Thyroid gland (tissue), 4 donors: Measurements from ENCODE around the gene RAP1GAP. TPM values are rescaled to one million over a fixed set of nuclear protein-coding genes. Genes with fewer than 3 reads are reported as not detected.

Experiments used
- DNase-seq, 2 donors: peaks; one replicate each; pipeline ENCODE4 v3.0.0-alpha.2; 2019
- H3K27ac ChIP-seq, 3 donors: fragments of 200-600 bp; sonication (generic); 1 replicate in 2 of 3; 2 replicates in 1 of 3; pipeline ENCODE4 v1.5.1; 2016 to 2019; ENCODE audit warnings: mild to moderate bottlenecking in 1 of 3, moderate library complexity in 1 of 3
- H3K27me3 ChIP-seq: fragments of 200-600 bp; sonication (generic); one replicate; pipeline ENCODE4 v1.5.1; 2019
- H3K36me3 ChIP-seq, 2 donors: fragments of 200-600 bp; sonication (generic); one replicate each; pipeline ENCODE4 v1.5.1; 2016 to 2019
- H3K4me1 ChIP-seq, 2 donors: fragments of 200-600 bp; sonication (generic); one replicate each; pipeline ENCODE4 v1.5.1; 2017 to 2019
- H3K4me3 ChIP-seq, 3 donors: fragments of 200-600 bp; sonication (generic); replicated peaks in 1 of 3; 1 replicate in 2 of 3; 2 replicates in 1 of 3; pipeline ENCODE4 v1.5.1; 2016; ENCODE audit warnings: mild to moderate bottlenecking in 1 of 3
- H3K9me3 ChIP-seq: fragments of 200-600 bp; sonication (generic); one replicate; pipeline ENCODE4 v1.5.1; 2017
- POLR2A ChIP-seq, 2 donors: fragments of 450-650 bp; IDR thresholded peaks; one replicate each; pipeline ENCODE4 v1.6.1; 2017; ENCODE audit warnings: antibody characterized with exemption in 2 of 2, mild to moderate bottlenecking in 2 of 2, moderate library complexity in 1 of 2
- WGBS, 2 donors: methylation state at CpG; one replicate each; pipeline ENCODE4 v1.1.5; 2017; 5-methylcytosine and 5-hydroxymethylcytosine counted together
- intact Hi-C: fragments of 100-400 bp; cut with DNase I; formaldehyde crosslinking; loops from one replicate; pipeline ENCODE4 v1.15.1; 2023
- total RNA-seq, 4 donors: library from RNA; depleted of rRNA; stranded (reverse); fragments of >200 nt; gene quantifications; one replicate each; pipeline ENCODE4 v1.2.3, GENCODE V29; 2016
- TF ChIP-seq, protein P1 (sequence below), 6 experiments: fragments of 200-600 bp in 3 of 6; fragments of 450-650 bp in 3 of 6; sonication (generic) in 3 of 6; IDR thresholded peaks; one replicate each; pipeline ENCODE4 v1.5.1; 2016 to 2019; ENCODE audit warnings: antibody characterized with exemption in 6 of 6, mild to moderate bottlenecking in 2 of 6, inconsistent platforms in 1 of 6, moderate library complexity in 1 of 6

The RAP1GAP gene
- total RNA-seq, 4 donors from 2014 or later = 256 to 588 (median 506) TPM

DNA sequence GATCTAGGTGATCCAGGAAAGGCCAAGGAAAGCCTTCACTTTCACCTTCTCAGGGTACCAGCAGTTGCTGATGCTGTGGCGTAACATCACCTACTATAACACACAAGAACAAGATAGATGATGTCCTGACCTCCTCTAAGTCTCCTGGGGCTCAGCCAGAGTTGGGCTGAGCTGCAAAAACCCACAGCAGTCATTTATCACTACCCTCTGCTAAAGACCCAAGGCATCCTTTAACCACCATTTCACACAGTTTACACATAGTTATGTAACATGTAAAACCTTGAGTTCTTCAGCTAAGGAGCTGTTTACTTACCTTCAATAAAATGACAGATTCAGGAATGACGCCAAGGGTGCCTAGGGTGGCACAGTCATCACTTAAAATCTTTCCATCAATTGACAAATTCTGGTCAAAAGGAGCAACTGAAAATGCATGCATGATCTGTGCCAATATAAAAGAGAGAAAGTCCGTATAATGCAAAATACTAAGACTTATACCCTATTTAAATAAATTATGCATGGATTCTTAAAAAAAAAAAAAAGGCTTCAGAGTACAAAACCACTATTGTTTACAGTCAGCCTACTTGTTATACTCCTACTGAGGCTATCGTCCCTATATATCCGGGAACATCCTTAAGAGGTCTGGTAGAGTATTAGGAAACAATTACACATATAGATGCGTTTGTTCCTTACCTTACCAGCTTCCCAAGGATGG, 20.7 kb upstream of the RAP1GAP start:
- intact Hi-C loops = no loop called here
- peaks cover 14 to 17% of the 10 kb centered on the region in 2 donors for H3K36me3 ChIP-seq
- peaks cover 0 to 20% of the 10 kb centered on the region in 2 donors for H3K4me1 ChIP-seq
- no peak overlapping the region for H3K4me3 ChIP-seq
- H3K27ac ChIP-seq = no peak overlapping the region
- no peaks in the 10 kb centered on the region for H3K9me3 ChIP-seq
- no peaks in the 10 kb centered on the region for H3K27me3 ChIP-seq
- no peak for TF ChIP-seq POLR2A (IDR thresholded peaks at IDR 0.05)
- TF ChIP-seq, protein P1, sequence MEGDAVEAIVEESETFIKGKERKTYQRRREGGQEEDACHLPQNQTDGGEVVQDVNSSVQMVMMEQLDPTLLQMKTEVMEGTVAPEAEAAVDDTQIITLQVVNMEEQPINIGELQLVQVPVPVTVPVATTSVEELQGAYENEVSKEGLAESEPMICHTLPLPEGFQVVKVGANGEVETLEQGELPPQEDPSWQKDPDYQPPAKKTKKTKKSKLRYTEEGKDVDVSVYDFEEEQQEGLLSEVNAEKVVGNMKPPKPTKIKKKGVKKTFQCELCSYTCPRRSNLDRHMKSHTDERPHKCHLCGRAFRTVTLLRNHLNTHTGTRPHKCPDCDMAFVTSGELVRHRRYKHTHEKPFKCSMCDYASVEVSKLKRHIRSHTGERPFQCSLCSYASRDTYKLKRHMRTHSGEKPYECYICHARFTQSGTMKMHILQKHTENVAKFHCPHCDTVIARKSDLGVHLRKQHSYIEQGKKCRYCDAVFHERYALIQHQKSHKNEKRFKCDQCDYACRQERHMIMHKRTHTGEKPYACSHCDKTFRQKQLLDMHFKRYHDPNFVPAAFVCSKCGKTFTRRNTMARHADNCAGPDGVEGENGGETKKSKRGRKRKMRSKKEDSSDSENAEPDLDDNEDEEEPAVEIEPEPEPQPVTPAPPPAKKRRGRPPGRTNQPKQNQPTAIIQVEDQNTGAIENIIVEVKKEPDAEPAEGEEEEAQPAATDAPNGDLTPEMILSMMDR (IDR thresholded peaks at IDR 0.05) = no peak
- no peak for DNase-seq
- WGBS, 2 donors = 95 to 97% methylated on average over 6 of the region's 6 CpGs

DNA sequence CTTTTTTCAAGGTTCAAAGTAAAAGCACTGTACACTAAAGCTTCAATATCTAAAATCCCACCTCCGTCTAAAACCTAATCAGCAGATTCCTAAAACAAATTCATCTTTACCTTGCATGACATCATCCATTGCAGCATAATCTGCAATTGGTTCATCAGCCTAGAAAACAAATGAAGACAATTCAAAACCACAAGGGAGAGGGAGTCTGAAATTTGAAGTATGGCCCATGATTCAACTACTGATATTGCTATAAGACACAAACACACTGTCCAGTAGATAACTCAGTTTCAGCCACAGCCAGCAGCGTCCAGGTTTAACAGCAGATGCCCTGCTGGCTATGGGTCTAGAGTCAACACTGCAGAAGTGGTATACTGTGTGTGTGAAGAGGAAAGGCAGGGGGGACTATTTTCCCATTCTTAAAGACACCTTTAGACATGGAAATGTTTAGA, 17.9 kb upstream of the RAP1GAP start:
- intact Hi-C loops = no loop called here
- H3K36me3 ChIP-seq = peaks cover 17 to 18% of the 10 kb centered on the region in 2 donors
- no peak for DNase-seq
- H3K27ac ChIP-seq = no peak overlapping the region
- no peaks in the 10 kb centered on the region for H3K27me3 ChIP-seq
- WGBS, 2 donors = 95 to 99% methylated on average over 2 of the region's 2 CpGs
- no peak overlapping the region for H3K4me3 ChIP-seq
- no peaks in the 10 kb centered on the region for H3K9me3 ChIP-seq
- TF ChIP-seq POLR2A (IDR thresholded peaks at IDR 0.05) = no peak
- TF ChIP-seq, protein P1 (IDR thresholded peaks at IDR 0.05) = no peak
- peaks cover 0 to 8% of the 10 kb centered on the region in 2 donors for H3K4me1 ChIP-seq

GRCh38 chr1:21685946-21686678, 17.0 kb upstream of the RAP1GAP start:
- Histone ChIP-seq H3K9me3 (no peaks in the 10 kb centered on the region), H3K27me3 (no peaks in the 10 kb centered on the region), H3K4me3 (no peak overlapping the region), H3K36me3 (peaks cover 17 to 18% of the 10 kb centered on the region in 2 donors), H3K4me1 (no peaks in the 10 kb centered on the region), H3K27ac (no peak overlapping the region)
- 95 to 97% methylated on average over 4 of the region's 4 CpGs for WGBS, 2 donors
- no peak for DNase-seq
- intact Hi-C loops = no loop called here
- no peak for TF ChIP-seq POLR2A (IDR thresholded peaks at IDR 0.05)
- TF ChIP-seq, protein P1 (IDR thresholded peaks at IDR 0.05) = no peak

- H3K36me3 ChIP-seq = peaks cover 3 to 11% of the 10 kb centered on the region in 2 donors
- peaks cover 8 to 10% of the 10 kb centered on the region in 2 donors for H3K4me1 ChIP-seq
- no peaks in the 10 kb centered on the region for H3K9me3 ChIP-seq
- H3K27me3 ChIP-seq = no peaks in the 10 kb centered on the region
- no peak for DNase-seq
- 88% methylated on average over 9 of the region's 9 CpGs for WGBS, 2 donors
- TF ChIP-seq, protein P1 (IDR thresholded peaks at IDR 0.05) = no peak
- TF ChIP-seq POLR2A (IDR thresholded peaks at IDR 0.05) = no peak
- no peak overlapping the region for H3K4me3 ChIP-seq
- H3K27ac ChIP-seq = no peak overlapping the region
- intact Hi-C loops = no loop called here
These were observed 12.3 kb upstream of the RAP1GAP start for GRCh38 chr1:21681426-21681825.

DNA sequence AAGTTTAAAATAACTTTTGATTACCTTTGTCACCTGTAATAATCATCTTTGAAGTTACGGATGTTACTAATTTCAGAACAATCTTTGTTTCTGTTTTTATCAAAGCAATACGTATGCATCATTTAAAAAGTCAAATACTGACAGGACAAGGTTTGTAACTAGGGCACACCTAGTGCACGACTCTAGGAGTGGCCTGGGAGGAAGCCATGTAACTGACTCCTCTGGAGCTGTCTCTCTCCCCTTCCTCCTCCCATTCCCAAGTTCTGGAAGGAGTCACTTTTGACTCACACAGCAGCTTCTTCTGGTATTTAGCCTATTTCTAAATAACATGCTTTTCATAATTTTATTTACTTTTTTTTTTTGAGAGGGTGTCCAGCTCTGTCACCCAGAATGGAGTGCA, 11.8 kb upstream of the RAP1GAP start:
- Histone ChIP-seq H3K36me3 (peaks cover 3 to 11% of the 10 kb centered on the region in 2 donors), H3K4me1 (peaks cover 12 to 15% of the 10 kb centered on the region in 2 donors), H3K4me3 (no peak overlapping the region), H3K27ac (no peak overlapping the region), H3K9me3 (no peaks in the 10 kb centered on the region), H3K27me3 (no peaks in the 10 kb centered on the region)
- no peak for DNase-seq
- TF ChIP-seq POLR2A (IDR thresholded peaks at IDR 0.05) = no peak
- TF ChIP-seq, protein P1 (IDR thresholded peaks at IDR 0.05) = no peak
- WGBS, 2 donors = 78% methylated on average over 3 of the region's 3 CpGs
- intact Hi-C loops = no loop called here
